BJ (cell line): Measurements from ENCODE around the gene CPLX4. TPM values are rescaled to one million over a fixed set of nuclear protein-coding genes. Genes with fewer than 3 reads are reported as not detected.

Experiments used
- CTCF ChIA-PET: fragments of 350-600 bp; formaldehyde crosslinking; extraction: SDS; loops from one replicate; lab custom pipeline; 2021; ENCODE audit warnings: antibody characterized with exemption, inconsistent platforms; lab: Yijun Ruan, JAX
- POLR2A ChIA-PET: fragments of 300-600 bp; sonication (Branson Sonifier 250); formaldehyde crosslinking; extraction: SDS; loops from one replicate; lab custom pipeline; 2021; ENCODE audit warnings: antibody characterized with exemption; lab: Charles Lee
- DNase-seq: peaks from one replicate; pipeline ENCODE4 v3.0.0-alpha.2; 2011; ENCODE audit warnings: low read depth
- H3K27me3 ChIP-seq: 2 replicates; pipeline ENCODE4 v1.6.0; 2011; ENCODE audit warnings: low read length; ENCODE audit not compliant: control insufficient read depth, insufficient read depth
- H3K36me3 ChIP-seq: 2 replicates; pipeline ENCODE4 v1.5.1; 2011; ENCODE audit warnings: low read length; ENCODE audit not compliant: control insufficient read depth, insufficient read depth
- H3K4me3 ChIP-seq: 2 replicates; pipeline ENCODE4 v1.5.1; 2011; ENCODE audit warnings: low read depth, mild to moderate bottlenecking, control low read depth, low read length
- polyA plus RNA-seq: library from polyadenylated mRNA; depleted of rRNA; stranded (reverse); fragments of >200 nt; gene quantifications from 2 replicates; pipeline ENCODE4 v1.2.3, GENCODE V29; 2011
- TF ChIP-seq, protein P1 (sequence below): IDR thresholded peaks from 2 replicates; pipeline ENCODE4 v1.5.1; 2011; ENCODE audit warnings: low read depth, mild to moderate bottlenecking, control low read depth, inconsistent platforms, low read length, moderate library complexity; ENCODE audit not compliant: insufficient read depth

The CPLX4 gene
- polyA plus RNA-seq, 1 experiment: not detected

DNA sequence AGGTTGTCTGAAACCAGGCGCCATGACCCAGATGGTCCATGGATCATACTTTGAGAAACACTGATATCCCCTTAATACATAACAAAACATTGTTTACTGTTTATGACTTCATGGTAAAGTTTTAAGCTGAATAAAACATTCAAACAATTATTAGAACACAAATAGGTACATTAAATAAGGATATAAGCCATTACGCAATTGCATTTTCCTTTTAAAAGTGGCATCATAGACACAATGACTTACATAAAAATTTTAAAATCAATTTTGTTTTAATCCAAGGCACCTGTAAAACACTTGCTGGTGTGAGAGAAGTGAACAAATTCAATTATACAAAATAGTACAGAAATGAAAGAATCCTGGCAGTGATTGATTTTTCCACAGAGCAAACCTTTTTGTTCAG, 10.2 kb upstream of the CPLX4 start:
- TF ChIP-seq, protein P1, sequence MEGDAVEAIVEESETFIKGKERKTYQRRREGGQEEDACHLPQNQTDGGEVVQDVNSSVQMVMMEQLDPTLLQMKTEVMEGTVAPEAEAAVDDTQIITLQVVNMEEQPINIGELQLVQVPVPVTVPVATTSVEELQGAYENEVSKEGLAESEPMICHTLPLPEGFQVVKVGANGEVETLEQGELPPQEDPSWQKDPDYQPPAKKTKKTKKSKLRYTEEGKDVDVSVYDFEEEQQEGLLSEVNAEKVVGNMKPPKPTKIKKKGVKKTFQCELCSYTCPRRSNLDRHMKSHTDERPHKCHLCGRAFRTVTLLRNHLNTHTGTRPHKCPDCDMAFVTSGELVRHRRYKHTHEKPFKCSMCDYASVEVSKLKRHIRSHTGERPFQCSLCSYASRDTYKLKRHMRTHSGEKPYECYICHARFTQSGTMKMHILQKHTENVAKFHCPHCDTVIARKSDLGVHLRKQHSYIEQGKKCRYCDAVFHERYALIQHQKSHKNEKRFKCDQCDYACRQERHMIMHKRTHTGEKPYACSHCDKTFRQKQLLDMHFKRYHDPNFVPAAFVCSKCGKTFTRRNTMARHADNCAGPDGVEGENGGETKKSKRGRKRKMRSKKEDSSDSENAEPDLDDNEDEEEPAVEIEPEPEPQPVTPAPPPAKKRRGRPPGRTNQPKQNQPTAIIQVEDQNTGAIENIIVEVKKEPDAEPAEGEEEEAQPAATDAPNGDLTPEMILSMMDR: no peak
- Histone ChIP-seq H3K36me3 (peaks cover 8% of the 10 kb centered on the region), H3K4me3 (no peak overlapping the region), H3K27me3 (no peaks in the 10 kb centered on the region)
- DNase-seq: no peak
- POLR2A ChIA-PET: no interaction called here
- CTCF ChIA-PET: interaction anchor here (0.8 kb wide), 1 partner anchor 12 kb away, joined by 3 read pairs; no protein-coding TSS in a partner anchor

DNA sequence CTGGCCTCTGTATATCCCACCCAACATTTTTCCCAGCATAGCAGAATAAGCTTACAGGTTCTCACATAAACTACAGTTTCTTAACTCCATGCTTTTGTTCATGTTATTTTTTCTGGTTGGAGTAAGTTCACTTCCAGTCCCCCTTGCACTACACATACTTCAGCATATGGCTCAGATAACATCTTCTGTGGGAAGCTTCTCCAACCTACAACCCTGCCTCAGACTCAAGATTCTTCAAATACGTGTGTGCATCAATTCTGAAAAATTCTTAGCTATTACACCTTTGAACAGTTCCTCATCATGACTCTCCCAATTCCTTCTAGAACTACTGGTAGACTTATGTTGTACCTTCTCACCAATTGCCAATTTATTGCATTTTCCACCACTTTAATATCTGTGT, 7.5 kb upstream of the CPLX4 start:
- Histone ChIP-seq H3K36me3 (peaks cover 2% of the 10 kb centered on the region; the same call in 1 of the 2 replicates), H3K27me3 (no peaks in the 10 kb centered on the region), H3K4me3 (no peak overlapping the region)
- POLR2A ChIA-PET: no interaction called here
- TF ChIP-seq, protein P1: no peak
- CTCF ChIA-PET: interaction anchor here (1.3 to 1.8 kb wide), 2 partner anchors 29 to 77 kb away, joined by 3 to 5 read pairs; no protein-coding TSS in a partner anchor
- no peak for DNase-seq

DNA sequence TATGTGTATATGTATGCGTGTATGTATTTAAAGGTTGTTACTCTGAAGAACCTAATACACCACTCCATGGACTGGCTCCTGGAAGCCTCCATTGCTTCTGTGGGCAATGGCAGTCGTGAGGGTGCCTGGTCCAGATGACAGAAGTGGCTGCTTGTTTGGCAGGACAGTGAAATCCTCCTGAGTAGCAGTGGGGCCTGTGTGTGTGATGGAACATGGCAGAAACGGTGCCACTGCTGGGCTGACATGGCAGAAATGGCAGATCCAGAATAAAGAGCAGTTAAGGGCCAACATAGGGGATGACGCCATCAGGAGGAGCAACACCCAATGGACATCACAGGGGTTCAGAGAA, 6.1 kb upstream of the CPLX4 start:
- TF ChIP-seq, protein P1: no peak
- ChIA-PET CTCF (no interaction called here), POLR2A (no interaction called here)
- Histone ChIP-seq H3K27me3 (no peaks in the 10 kb centered on the region), H3K36me3 (peaks cover 2% of the 10 kb centered on the region; the same call in 1 of the 2 replicates), H3K4me3 (no peak overlapping the region)
- no peak for DNase-seq

DNA sequence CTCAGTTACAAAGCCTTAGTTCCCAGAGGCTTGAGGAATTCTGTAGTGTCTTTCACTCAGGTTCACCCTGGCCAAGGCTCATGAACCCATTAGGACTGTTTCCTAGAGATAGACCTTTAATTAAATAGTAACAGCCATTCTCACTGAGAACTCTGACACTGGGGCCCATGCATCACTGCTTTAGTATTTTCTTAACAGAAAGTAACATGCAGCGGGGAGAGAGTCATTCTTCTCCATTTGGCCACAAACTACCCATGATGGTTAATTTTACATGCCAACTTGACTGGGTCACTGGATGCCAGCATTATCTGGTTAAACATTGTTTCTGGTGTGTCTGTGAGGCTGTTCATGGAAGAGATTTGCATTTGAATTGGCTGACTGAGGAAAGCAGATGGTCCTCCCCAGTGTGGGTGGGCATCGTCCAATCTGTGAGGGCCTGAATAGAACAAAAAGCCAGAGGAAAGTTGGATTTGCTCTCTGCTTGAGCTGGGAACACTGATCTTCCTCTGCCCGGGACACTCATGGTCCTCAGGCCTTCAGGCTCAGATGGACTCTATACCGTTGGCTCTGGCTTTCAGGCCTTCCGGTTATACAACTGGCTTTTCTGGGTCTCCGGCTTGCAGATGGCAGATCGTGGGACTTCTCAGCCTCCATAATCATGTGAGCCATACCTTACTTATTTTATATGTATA, 5.6 kb upstream of the CPLX4 start:
- no peak for DNase-seq
- TF ChIP-seq, protein P1: no peak
- POLR2A ChIA-PET: no interaction called here
- CTCF ChIA-PET: no interaction called here
- Histone ChIP-seq H3K4me3 (no peak overlapping the region), H3K36me3 (peaks cover 2% of the 10 kb centered on the region; the same call in 1 of the 2 replicates), H3K27me3 (no peaks in the 10 kb centered on the region; the same call in 1 of the 2 replicates)

DNA sequence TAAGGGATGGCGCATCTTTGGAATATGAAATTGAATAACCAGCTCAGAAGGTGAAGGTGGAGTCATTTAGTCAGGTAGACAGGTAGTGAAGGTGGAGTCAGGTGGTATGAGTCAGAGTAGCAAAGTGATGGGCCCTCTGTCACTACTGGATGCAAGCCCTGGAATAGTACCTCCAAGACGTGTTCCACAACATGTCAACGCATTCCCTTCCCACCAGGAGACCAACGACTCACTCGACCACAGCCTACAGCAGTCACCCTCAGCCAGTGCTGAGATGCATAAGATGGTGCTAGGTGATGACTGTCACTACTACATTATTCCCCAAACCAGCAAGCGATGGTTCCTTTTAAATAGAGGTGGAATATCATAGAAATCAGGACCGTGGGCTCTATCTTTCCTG, 6.8 kb downstream of the CPLX4 start:
- CTCF ChIA-PET: no interaction called here
- POLR2A ChIA-PET: no interaction called here
- H3K36me3 ChIP-seq: no peaks in the 10 kb centered on the region
- peaks cover 17% of the 10 kb centered on the region for H3K27me3 ChIP-seq
- DNase-seq: no peak
- TF ChIP-seq, protein P1: no peak
- no peak overlapping the region for H3K4me3 ChIP-seq
